GM18499 (cell line): ENCODE results near the gene SIT1.

Experiments
- ATAC-seq: cut with Tn5 transposase; IDR thresholded peaks from one replicate; pipeline ENCODE4 v1.9.1; 2021; ENCODE audit warnings: moderate number of reproducible peaks; ENCODE audit not compliant: insufficient read depth, unreplicated experiment

The SIT1 gene

GRCh38 chr9:35609820-35610163 is 40.9 kb downstream of the SIT1 start:
- no peak for ATAC-seq

- ATAC-seq = no peak
Measured at GRCh38 chr9:35609001-35609819, 41.5 kb downstream of the SIT1 start.

GRCh38 chr9:35608221-35608620 is 42.5 kb downstream of the SIT1 start:
- no peak for ATAC-seq

- no peak for ATAC-seq
Measured at GRCh38 chr9:35606726-35607125, 44.0 kb downstream of the SIT1 start.

- no peak for ATAC-seq
Measured at GRCh38 chr9:35606138-35606504, 44.6 kb downstream of the SIT1 start.

GRCh38 chr9:35605351-35606137 is 45.2 kb downstream of the SIT1 start:
- ATAC-seq = no peak

- no peak for ATAC-seq
Measured at GRCh38 chr9:35604578-35605350, 46.0 kb downstream of the SIT1 start, which contains the start of gene TESK1. TESK1 (plus strand) TSS chr9:35605262; CDS start chr9:35605620, 358 bp downstream.

- peak; percentile 88 for ATAC-seq
Measured at GRCh38 chr9:35603986-35604577, 46.6 kb downstream of the SIT1 start.

- ATAC-seq = peak; percentile 0
Measured at GRCh38 chr9:35603506-35603985, 47.2 kb downstream of the SIT1 start.

GRCh38 chr9:35599763-35600604 is 50.7 kb downstream of the SIT1 start:
- ATAC-seq = no peak
